NB4 (cell line): ENCODE results near the gene TMEM121B.

Experiments
- DNase-seq: peaks from one replicate; pipeline ENCODE4 v3.0.0; 2010; ENCODE audit warnings: low read depth
- H3K4me3 ChIP-seq: one replicate; pipeline ENCODE4 v1.5.1; 2011; ENCODE audit warnings: mild to moderate bottlenecking, low read depth, low read length, moderate library complexity
- CTCF ChIP-seq: IDR thresholded peaks from one replicate; pipeline ENCODE4 v1.5.1; 2012; ENCODE audit warnings: low read depth, low read length
- MAX ChIP-seq: IDR thresholded peaks from 2 replicates; pipeline ENCODE4 v1.6.1; 2011; ENCODE audit warnings: low read depth, low read length
- MYC ChIP-seq: IDR thresholded peaks from 2 replicates; pipeline ENCODE4 v1.6.1; 2011; ENCODE audit warnings: low read depth, low read length
- POLR2A ChIP-seq: IDR thresholded peaks from 2 replicates; pipeline ENCODE4 v1.6.1; 2011; ENCODE audit warnings: mild to moderate bottlenecking; ENCODE audit not compliant: insufficient read length; ENCODE audit errors: extremely low read depth

TMEM121B gene

GRCh38 chr22:17140022-17140421 is 18.9 kb upstream of the TMEM121B start:
- H3K4me3 ChIP-seq, result no peak overlapping the region
- TF ChIP-seq MYC, result no peak
- no peak for TF ChIP-seq CTCF
- no peak for TF ChIP-seq POLR2A
- no peak for TF ChIP-seq MAX
- DNase-seq, result no peak

- DNase-seq, result no peak
- no peak for TF ChIP-seq POLR2A
- TF ChIP-seq MAX, result no peak
- no peak for TF ChIP-seq MYC
- TF ChIP-seq CTCF, result no peak
- no peak overlapping the region for H3K4me3 ChIP-seq
Observed at GRCh38 chr22:17138513-17138912, 17.4 kb upstream of the TMEM121B start.

- DNase-seq, result no peak
- H3K4me3 ChIP-seq, result no peak overlapping the region
- TF ChIP-seq POLR2A (no peak), MAX (no peak), MYC (no peak), CTCF (no peak)
Observed at GRCh38 chr22:17137861-17138425, 16.8 kb upstream of the TMEM121B start.

GRCh38 chr22:17137170-17137569 is 16.0 kb upstream of the TMEM121B start:
- TF ChIP-seq POLR2A, result no peak
- no peak for TF ChIP-seq MYC
- TF ChIP-seq CTCF, result no peak
- no peak for TF ChIP-seq MAX
- H3K4me3 ChIP-seq, result no peak overlapping the region
- DNase-seq, result no peak

- no peak overlapping the region for H3K4me3 ChIP-seq
- TF ChIP-seq CTCF, result no peak
- TF ChIP-seq MYC, result no peak
- no peak for TF ChIP-seq POLR2A
- TF ChIP-seq MAX, result no peak
- DNase-seq, result no peak
Observed at GRCh38 chr22:17135153-17135760, 14.1 kb upstream of the TMEM121B start.
